T47D (cell line): Measurements from ENCODE around the gene ASS1.

Experiments
- DNase-seq, 2 experiments: peaks; one replicate each; pipeline versions ENCODE4 v3.0.0 to v3.0.0-alpha.2; 2011 to 2012; ENCODE audit warnings: low read depth in 1 of 2, low spot score in 1 of 2
- JUND ChIP-seq: IDR thresholded peaks from 2 replicates; pipeline ENCODE4 v1.6.1; 2012; ENCODE audit warnings: low read depth
- in situ Hi-C: cut with HindIII; loops from 2 replicates; pipeline ENCODE4 v1.10.0; 2016; ENCODE audit warnings: low sequenced_read_pairs, low pct_unique_long_range_greater_than_20kb

The ASS1 gene

DNA sequence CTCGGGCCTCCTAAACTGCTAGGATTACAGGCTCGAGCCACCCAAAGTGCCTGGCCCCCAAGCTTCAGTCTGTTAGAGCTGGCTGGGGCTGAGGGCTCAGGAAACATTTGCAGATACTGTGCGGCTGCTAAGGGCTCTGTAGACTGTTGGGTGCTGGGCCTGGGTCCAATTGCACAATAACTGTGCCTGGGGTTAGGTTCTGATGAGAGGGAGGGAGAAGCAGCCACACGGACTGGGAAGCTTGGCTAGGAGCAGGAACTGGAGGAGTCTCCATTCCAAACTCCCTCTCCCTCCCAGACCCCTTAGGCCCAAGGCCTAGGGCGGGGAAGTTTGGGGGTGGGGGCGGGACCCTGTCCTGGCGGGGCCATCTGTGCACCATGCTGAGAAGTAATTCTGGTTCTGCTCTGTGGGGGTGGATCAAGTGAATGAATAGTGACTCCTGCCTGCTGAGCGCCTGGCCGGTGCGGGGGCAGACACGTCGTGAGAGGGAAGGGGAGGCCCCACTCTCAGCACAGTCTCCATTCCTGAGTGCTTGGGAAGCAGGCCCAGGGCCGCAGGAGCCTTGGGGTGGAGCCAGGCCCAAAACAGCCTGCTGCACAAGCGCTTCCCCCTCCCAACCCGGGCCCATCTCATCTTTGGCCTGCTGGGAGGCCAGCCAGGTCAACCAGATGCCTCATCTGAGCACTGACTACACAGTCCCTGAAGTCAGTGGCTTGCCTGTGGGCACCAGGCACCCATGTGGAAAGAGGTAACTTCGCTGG is 1.5 kb downstream of the ASS1 start:
- in situ Hi-C loops = no loop called here
- DNase-seq = peak in 1 of 2 experiments; percentile 58
- no peak for TF ChIP-seq JUND

DNA sequence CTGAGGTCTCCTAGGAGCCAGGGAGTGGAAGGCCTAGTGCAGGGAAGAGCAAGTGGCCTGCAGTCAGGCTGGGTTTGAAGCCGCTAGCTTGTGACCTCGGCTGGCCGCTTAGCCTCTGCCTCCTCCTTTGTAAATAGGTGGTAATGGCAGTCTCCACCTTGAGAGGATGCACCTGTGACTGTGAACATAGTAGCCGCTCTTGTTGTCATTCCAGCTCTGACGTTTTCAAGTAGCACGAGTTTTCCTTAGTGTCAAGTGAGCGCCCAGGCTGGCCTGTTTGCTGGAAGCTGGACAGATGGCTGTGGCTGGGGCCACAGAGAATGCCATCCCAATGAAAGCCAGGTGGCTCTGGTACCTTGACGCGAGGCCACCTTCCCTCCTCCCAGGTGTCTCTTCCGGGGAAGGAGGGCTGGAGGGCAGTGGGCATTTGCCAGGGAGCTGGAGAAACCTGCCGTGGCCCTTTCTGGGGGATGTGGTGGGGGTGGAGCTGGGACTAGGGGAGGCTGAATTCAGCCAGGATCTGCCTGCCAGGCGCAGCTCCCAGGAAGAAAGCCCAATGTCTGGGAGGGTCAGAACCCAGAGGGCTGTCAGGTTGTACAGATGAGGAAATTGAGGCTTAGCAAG is 2.5 kb downstream of the ASS1 start:
- TF ChIP-seq JUND = no peak
- in situ Hi-C loops = no loop called here

DNA sequence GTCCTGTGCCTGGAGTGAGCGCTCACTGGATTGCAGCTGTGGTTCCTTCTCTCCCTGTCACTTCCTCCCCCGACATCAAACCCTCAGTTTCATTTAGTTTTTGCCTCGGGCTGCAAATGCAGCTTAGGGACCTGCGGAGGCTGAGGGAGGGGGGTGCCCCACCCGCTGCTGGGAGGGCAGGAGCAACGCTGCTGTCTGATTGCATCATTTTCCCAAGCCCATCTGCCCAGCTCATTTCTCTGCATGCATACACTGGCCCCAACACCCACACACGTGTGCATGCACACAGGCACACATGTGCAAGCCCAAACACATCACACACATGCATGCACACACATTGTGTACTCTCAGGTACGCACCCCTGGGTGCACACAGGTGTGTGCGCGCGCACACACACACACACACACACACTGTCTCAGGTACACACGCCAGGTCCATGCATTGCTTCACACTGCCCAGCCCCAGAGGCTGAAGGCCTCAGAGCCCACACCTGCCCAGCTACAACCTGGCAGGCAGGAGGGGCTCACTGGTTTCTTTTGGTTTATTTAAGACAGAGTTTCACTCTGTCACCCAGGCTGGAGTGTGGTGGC is 3.4 kb downstream of the ASS1 start:
- no peak for DNase-seq
- TF ChIP-seq JUND = no peak
- in situ Hi-C loops = no loop called here

More for the DNA sequence above, 2.5 kb downstream of the ASS1 start:
- DNase-seq = peak in 1 of 2 experiments; percentile 58

DNA sequence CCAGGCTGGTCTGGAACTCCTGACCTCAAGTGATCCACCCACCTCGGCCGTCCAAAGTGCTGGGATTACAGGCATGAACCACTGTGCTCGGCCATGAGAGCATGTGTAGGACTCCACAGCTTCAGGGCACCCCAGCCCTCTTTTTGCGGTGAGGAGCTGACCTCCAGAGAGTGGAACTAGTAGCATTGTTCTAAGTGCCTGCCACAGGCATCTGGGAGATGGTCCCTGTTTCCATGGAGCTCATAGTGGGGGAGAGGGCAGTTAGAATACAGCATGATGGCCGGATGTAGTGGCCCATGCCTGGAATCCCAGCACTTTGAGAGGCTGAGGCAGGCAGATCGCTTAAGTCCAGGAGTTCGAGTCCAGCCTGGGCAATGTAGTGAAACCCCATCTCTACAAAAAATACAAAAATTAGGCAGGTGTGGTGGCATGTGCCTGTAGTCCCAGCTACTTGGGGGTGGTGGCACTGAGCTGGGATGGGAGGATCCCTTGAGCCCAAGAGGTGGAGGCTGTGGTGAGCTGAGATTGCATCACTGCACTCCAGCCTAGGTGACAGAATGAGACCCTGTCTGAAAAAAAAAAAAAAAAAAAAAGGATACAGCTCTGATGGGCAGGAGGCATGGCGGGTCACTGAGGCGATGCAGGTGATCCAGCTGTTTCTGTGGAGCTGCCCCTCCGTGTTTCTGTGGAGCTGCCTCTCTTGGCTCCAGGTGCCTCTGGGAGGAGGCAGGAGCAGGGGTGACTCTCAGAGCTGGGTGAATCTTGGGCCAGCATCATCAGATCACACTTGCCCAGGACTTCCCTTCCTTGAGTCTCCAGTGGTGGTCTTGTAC is 4.2 kb downstream of the ASS1 start:
- DNase-seq = no peak
- in situ Hi-C loops = no loop called here
- TF ChIP-seq JUND = no peak

DNA sequence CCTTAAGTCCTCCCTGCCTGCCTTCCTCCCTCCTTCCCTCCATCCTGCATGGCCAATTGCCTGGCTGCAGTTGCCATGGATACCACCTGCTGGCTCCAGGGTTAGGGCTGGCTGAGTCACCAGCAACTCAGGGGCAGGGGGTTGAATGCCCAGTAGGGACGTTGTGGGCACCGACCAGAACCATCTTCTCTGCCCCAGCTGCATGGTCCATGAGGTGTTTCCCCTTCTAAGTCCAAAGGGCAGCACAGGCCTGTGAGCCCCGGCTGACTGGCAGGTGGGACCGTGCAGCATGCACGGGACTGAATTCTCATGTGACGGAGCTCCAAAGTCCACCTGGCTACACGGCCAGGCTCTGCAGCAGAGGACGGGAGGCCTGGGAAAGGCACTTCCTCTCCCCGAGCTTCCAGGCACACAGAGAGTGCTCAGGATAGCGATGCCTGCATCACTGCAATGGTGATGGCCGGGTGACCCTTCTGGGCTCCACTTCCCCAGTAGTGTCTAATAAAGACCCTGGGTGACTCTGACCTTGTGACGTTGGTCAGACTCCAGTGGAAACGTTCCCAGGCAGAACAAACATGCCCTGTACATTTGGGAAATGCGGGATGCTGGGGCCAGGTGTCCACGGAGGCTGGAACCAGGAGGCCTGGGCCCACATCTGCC is 5.7 kb downstream of the ASS1 start:
- in situ Hi-C loops = no loop called here
- no peak for TF ChIP-seq JUND
- DNase-seq = no peak

DNA sequence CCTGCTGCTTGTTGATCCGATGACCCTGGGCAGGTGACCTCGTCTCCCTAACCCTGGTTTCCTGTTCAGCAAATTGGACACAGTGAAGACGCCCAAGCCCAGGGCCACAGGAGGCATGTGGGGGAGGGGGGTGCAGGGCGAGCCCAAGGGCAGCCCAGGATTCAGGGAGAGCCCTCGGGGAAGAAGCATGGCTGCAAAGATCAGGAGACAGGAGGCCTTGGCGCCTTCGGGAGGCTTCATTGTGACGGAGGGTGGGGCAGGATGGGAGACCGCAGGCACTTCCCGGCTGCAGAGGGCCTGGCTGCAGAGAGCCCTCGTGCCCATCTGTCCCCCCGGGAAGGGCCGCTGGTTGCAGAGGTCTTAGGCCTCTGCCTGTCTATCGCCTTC is 6.2 kb downstream of the ASS1 start:
- TF ChIP-seq JUND = no peak
- in situ Hi-C loops = no loop called here
- no peak for DNase-seq

DNA sequence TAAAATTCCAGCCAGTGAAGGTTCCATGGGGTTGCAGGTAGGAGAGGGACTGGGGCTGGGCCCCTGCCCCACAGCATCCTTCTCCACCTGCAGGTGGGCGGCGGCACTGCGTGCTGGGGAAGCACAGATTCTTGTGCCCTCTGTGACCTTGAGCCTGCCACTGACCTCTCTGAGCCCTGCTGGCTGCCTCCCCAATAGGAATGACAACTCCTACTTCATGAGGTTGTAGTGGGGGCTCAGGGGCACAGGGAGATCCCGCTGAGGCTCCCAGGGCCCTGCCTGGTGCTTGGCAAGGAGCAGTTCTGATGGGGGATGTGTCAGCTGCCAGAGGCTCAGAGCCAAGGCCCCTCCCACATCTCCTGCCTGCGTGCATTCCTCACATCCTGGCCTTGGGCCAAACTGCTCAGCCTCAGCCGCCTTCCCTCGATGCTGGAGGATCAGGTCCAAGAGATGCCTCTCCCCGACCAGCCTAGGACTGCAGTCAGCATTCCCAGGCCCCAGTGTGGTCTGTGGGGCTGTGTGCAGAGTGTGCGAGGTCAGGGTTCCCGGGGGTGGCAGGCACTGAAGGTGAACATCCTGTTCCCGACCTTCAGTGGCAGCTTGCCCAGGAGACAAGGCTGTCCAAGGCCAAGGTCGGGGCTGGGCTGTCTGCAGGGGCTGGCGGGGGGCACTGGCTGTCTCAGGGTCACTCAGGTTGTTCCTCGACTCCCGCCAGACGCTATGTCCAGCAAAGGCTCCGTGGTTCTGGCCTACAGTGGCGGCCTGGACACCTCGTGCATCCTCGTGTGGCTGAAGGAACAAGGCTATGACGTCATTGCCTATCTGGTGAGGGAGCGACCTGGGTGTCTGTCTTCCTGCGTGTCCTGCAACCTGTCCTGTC is 7.0 kb downstream of the ASS1 start:
- TF ChIP-seq JUND = no peak
- DNase-seq = peak; percentile 87 to 90
- in situ Hi-C loops = no loop called here

DNA sequence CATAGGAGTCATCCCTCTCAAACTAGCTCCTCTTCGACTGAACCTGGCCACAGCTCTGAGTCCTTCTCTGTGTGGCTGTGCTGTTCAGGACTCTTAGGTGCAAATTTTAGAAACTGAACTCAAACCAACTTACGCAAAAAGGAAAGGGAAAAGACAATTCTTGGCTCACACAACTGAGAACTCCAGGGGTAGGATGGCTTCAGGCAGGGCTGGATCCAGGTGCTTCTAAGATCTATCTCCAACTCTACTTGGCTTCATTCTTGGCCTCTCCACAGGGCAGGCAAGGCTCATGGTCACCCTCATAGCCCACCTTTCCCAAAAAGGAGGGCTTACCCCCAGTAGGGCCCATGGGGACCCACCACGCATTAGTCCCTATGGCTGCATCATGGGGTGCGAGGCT is 8.1 kb downstream of the ASS1 start:
- no peak for TF ChIP-seq JUND
- DNase-seq = no peak
- in situ Hi-C loops = no loop called here

DNA sequence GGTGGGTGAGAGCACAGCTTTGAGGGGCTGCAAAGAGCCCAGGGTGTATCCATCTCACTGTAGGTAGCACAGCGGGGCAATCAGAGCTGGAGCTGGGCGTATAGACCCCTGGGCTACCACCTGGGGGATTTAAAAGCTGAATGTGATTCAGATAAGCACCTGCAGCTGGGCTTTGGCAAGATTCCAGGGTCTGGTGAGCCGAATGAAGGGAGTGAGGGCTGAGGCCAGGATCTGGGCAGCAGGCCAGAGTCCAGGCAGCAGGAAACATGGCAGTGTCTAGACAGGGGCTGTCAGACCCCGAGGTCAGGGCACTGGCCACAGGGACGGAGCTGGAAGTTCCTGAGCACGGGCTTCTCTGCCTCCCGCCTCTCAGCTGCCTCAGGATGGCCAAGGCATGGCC is 8.7 kb downstream of the ASS1 start:
- DNase-seq = no peak
- TF ChIP-seq JUND = no peak
- in situ Hi-C loops = no loop called here

DNA sequence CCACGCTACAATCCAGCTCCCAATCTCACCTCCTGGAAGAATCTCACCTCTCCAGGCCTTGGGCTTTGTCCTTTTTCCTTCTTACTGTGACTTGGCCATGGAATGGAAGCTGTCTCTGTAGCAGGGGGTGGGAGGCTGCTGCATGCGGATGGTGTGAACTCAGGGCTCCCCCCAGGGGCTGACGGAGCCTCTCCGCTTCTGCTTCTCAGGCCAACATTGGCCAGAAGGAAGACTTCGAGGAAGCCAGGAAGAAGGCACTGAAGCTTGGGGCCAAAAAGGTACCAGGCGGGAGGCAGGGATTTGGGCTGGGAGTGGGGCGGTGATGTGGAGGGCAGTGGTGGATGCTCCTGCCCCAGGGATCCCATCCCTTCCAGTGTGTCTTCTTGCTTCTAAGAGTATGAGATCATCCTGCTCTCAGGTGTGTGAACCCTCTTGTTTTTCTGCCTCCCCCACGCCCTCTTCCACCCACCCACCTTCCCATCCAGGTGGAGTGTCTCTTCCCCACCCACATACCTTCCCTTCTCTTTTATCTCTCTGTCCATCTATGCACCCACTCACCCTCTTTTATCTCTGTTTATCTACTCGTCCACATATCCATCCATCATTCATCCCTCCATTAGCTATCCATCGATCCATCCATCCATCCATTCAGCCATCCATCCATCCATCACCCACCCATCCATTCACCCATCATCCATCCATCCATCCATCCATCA is 9.5 kb downstream of the ASS1 start:
- DNase-seq = no peak
- no peak for TF ChIP-seq JUND
- in situ Hi-C loops = no loop called here

DNA sequence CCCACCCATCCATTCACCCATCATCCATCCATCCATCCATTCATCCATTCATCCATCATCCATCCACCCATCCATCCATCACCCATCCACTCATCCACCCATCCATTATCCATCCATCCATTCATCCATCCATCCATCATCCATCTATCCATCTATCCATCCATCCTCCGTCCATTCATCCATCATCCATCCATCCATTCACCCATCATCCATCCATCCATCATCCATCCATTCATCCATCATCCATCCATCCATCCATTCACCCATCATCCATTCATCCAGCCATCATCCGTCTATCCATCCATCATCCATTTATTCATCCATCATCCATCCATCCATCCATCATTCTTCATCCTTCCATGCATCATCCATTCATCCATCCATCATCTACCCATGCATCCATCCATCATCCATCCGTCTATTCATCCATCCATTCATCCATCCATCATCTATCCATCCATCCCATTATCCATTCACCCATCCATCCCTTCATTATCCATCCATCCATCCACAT is 10.1 kb downstream of the ASS1 start:
- no peak for DNase-seq
- in situ Hi-C loops = no loop called here
- TF ChIP-seq JUND = no peak
